Stimulated activated CD8-positive, alpha-beta memory T cell treated with anti-CD3 and anti-CD28 coated beads, Interleukin-4, amount 100 ng/mL, for 4 hours (primary cell): ENCODE measurements around the gene ENTPD3.

Experiments used
- DNase-seq, 2 donors: peaks; one replicate each; pipeline ENCODE4 v3.0.0-alpha.2; 2020; ENCODE audit warnings: low read depth in 2 of 2, low spot score in 1 of 2

ENTPD3 gene

GRCh38 chr3:40387001-40387894 is at the start of gene ENTPD3:
TSS of gene ENTPD3 (plus strand) at chr3:40387184. CDS start at chr3:40388058, 874 bp downstream.
- no peak for DNase-seq

DNA sequence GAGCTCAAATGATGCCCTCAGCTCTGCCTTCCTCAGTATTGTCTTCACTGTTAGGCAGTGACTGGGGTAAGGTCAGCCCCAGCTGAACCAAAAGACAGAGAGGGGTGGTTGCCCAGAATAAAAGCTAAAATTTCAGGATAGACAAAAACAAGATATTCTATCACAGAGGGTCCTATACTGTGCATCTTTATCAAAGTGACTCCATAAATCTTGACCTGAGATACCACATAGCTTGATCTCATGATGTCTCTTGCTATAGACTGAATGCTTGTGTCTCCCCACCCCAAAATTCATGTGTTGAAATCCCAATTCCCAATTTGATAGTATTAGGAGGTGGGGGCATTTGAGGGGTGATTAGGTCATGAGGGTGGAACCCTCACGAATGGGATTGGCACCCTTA is 47.1 kb upstream of the ENTPD3 start:
- no peak for DNase-seq

DNA sequence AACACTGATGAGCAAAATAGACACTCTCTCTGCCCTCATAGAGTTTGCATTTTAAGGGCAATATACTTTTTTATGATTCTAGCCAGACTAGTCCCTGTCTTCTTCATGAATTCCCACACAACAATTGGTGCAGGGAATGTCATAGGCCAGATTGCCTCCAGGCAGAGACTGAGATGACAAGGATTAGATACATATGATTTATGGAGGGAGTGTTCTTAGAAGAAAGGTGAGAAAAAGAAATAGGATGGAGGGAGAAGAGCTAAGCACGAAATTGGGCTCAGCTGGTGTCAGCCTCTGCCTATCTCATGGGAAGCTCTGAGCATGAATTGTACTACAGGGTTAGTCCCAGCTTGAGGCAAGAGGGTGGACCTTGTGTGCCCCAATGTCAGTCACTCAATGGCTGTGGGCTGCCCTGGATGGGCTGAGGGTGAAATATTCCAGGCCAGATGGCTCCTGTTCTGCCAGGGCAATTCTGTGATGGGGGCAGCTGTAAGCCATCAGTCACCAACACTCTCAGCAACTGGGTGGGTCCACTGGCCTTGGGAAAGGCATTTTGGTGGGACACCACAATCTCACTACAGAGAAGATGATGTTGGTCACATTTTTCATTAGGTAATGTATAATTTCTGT is 46.3 kb upstream of the ENTPD3 start:
- DNase-seq, result no peak

DNA sequence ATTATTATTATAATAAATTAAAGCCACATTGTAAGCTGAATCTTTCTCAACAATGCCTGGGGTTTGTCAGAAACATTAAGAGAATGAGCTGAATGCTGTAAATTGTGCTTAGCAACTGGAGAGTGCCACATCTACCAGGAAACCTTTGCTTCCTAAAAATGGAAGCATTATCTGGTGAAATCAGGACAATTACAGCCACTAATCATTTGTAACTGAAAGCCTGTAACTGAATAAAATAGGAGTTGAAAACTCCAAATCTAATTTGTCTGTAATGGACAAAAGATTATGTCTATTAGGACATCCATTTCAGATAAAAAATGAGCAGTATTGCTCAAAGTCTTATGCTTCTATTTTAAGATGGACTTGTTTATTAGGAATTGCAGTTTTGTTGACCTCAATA is 45.3 kb upstream of the ENTPD3 start:
- no peak for DNase-seq

DNA sequence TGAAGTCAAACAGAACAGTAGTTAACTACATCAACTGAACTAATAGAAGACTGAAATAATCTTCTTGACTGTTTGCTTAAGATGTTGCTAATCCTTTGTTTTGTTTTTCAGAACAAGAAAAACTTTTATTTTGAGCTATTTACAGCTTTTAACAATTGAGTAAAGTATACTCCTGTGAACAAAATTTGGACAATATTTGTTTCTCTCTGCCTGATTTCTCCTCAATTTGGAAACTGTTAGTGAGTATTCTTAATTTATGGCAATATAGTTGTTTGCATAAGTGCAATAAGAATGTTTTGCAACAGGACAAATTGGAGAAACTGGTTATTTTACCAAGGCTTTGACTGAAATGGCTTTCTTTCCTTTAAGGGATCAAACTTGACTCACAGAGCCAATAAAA is 36.5 kb upstream of the ENTPD3 start:
- DNase-seq, result no peak

DNA sequence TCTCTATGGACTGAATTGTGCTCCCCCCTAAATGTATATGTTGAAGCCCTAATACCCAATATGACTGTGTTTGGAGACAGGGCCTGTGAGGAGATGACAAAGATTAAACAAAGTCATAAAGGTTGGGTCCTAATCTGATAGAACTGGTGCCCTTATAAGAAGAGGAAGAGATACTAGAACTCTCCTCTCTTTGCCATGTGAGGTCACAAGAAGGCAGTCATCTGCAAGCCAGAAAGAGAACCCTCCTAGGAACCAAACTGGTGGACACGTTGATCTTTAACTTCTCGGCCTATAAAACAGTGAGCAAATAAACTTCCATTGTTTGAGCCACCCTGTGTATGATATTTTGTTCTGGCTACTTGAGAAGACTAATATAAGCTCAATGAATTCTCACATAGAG is 31.6 kb upstream of the ENTPD3 start:
- DNase-seq, result no peak

DNA sequence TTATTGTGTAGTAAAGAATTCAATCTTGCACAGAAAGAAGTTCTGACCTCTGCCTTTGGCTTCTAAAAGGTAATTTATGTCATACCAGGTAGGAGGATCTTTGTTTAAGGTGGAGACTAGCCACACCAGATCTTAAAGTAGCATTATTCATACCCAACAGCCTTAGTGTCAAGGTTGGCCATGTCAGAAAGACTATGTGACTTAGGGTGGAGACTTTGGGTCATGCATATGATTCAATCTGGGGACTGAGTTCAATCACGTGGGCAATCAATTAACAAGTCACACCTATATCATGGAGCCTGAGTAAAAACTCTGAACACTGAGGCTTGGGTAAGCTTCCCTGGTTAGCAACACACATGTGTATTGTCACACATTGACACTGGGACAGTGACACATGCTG is 28.5 kb upstream of the ENTPD3 start:
- no peak for DNase-seq

GRCh38 chr3:40363674-40364073 is 23.3 kb upstream of the ENTPD3 start:
- no peak for DNase-seq

GRCh38 chr3:40366203-40367162 is 20.5 kb upstream of the ENTPD3 start:
- no peak for DNase-seq

DNA sequence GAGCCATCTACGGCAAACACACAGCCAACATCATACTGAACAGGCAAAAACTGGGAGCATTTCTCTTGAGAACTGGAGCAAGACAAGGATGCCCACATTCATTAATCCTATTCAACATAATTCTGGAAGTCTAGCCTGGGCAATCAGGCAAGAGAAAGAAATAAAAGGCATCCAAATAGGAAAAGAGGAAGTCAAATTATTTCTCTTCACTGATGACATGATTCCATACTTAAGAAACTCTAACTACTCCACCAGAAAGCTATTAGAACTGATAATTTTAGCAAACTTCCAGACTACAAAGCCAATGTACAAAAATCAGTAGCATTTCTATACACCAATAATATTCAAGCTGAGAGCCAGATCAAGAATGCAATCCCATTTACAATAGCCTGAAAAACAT is 17.3 kb upstream of the ENTPD3 start:
- no peak for DNase-seq

- no peak for DNase-seq
Observed at GRCh38 chr3:40377822-40378221, 9.2 kb upstream of the ENTPD3 start.

GRCh38 chr3:40379674-40380306 is 7.2 kb upstream of the ENTPD3 start:
- DNase-seq, result no peak

DNA sequence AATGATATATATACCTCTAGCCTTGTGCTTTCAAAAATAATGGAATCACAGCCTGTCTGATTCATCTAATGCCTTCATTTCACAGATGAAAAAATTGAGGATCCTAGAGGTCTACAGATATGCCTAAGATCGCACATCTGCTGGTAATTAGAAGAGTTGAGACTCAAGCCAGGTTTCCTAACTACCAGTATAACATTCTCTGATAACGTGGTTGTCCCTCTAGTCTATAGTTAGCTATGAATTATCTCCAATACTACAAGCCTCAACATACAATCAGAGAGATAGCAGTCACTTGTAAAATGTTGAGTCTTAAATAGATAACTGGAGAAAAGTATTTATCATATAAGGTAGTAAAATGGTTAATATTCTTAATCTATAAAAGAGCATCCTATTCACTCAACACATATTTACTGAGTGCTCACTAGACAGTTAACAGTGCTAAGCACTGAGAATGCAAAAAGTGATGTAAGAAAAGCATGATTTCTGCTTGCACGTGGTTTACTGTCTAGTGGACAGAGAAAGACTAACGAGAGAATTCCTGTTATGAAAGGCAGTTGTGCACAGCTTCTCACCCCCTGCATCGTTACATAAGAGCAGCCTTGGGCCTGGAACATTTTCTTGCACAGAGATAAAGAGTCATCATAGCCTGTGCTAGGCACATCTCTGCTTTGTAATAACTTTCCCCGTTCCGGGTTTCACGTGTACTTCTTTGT is 4.9 kb upstream of the ENTPD3 start:
- no peak for DNase-seq

DNA sequence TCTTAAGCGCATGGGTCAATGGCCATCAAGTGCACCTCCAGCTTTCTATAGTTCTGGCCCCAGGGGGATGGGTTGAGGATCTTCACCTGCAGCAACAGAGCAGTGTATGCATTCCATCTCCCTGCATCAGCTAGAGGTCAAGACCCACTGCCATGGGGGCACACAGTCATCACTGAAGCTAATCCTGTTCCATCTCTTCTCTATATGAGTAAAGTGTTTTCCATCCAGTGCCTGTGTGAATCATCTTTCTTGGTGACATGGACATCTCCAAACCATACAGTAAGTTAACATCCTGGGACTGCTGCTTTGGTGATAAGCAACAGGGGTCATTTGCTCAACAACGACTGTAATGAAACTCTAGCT is 4.4 kb upstream of the ENTPD3 start:
- DNase-seq, result no peak

GRCh38 chr3:40386213-40386612 is 771 bp upstream of the ENTPD3 start:
- no peak for DNase-seq

GRCh38 chr3:40387895-40388254 is 891 bp downstream of the ENTPD3 start:
- DNase-seq, result no peak

- DNase-seq, result no peak
Observed at GRCh38 chr3:40396406-40396805, 9.4 kb downstream of the ENTPD3 start.

DNA sequence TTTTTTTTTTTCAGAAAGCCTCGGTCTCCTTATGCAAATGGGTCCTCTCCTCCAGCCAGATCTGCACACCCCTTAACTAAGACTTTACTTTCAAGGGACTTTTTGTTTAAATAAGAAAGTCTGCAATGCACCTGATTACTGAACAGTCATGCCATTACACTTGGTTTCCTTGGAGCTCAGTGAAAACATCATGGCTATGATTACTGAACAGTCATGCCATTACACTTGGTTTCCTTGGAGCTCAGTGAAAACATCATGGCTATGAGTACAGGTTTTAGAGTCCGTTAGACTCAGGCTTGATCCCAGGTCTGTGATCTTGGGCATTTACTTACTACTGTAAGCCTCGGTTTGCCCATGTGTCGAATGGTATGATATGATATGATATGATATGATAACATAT is 10.1 kb downstream of the ENTPD3 start:
- no peak for DNase-seq

DNA sequence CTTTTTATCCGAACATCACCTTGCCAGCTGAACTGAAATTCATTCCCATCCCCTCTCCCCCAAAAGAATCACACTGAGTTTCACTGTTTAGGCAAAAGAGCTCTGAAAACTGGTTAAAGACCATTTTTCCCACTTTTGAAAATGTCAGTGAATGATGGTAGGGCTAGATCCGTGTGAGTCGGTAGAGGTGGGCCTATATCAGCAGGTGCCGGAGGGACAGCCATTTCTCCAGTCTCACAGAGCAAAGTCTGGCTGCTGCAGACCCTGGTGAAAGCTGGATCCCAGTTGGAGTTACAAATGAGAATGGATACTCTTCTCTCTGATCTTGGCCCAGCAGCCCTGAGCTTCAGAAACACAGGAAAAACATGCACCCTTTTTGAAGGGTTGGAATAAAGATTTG is 10.9 kb downstream of the ENTPD3 start:
- no peak for DNase-seq

DNA sequence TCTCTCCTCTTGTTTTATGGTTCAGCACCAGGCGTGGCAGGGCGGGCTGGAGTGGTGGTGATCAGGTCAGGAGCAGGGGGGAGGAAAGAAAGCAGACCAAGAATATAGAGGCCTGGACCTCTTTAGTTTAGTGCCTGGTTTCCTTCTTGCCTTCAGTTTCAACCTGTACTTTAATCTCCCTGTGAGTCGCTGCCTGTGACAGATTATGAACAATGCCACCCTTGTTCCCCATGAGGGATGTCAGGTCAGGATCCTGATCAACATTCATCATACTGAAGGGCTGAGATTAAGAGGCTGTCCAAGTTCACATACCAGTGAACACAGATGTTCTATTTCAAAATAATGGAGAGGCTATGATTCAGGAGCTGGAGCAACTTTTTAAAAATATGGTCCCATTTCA is 11.4 kb downstream of the ENTPD3 start:
- DNase-seq, result no peak
